HCT116 (cell line): ENCODE results near the gene DTWD1. TPM values are rescaled to one million over a fixed set of nuclear protein-coding genes. Genes with fewer than 3 reads are reported as not detected.

Experiments
- ATAC-seq: fragments of 200-7000 bp; cut with Tn5 transposase; 2 replicates; pipeline ENCODE4 v1.9.1; 2020; ENCODE audit warnings: mild to moderate bottlenecking, moderate library complexity
- BruUV-seq: library from RNA; stranded (reverse); fragments of 400-500 nt; replicated peaks from 2 replicates; lab custom pipeline; 2021; lab: Mats Ljungman, UMichigan
- CTCF ChIA-PET: fragments of 300-600 bp; sonication (Branson Sonifier 250); formaldehyde crosslinking; loops from one replicate; lab custom pipeline; 2021; ENCODE audit warnings: antibody characterized with exemption; lab: Charles Lee
- POLR2A ChIA-PET: fragments of 300-600, 350-600 bp; sonication (Branson Sonifier 250); formaldehyde crosslinking; loops from one replicate; lab custom pipeline; 2021; ENCODE audit warnings: antibody characterized with exemption; lab: Charles Lee
- RAD21 ChIA-PET, 2 experiments: fragments of 300-600 bp; sonication (Branson Sonifier 250); formaldehyde crosslinking; loops; one replicate each; lab custom pipeline; 2023; ENCODE audit warnings: low total read pairs in 2 of 2; ENCODE audit not compliant: uncharacterized antibody in 2 of 2, unreplicated experiment in 2 of 2, low non-redundant PET in 1 of 2; lab: Charles Lee
- DNase-seq: peaks from one replicate; pipeline ENCODE4 v3.0.0-alpha.2; 2010; ENCODE audit warnings: low read depth, low spot score
- H2AFZ ChIP-seq: fragments of 200-600 bp; shearing (Covaris generic), sonication (generic); 2 replicates; pipeline ENCODE4 v1.6.1; 2017; ENCODE audit warnings: low read depth, mixed run types, mixed read lengths, antibody characterized with exemption, low read length; ENCODE audit not compliant: poor library complexity, severe bottlenecking
- H3K27ac ChIP-seq: 2 replicates; pipeline ENCODE4 v1.5.1; 2012; ENCODE audit warnings: low read depth, low read length
- H3K27me3 ChIP-seq: fragments of 200-600 bp; sonication (generic); 2 replicates; pipeline ENCODE4 v1.6.1; 2016; ENCODE audit warnings: mixed run types, low read length, mixed read lengths; ENCODE audit not compliant: insufficient read depth
- H3K36me3 ChIP-seq, 2 experiments: fragments of 200-500 bp in 1 of 2; fragments of 200-600 bp in 1 of 2; sonication (Bioruptor generic) in 1 of 2; sonication (generic) in 1 of 2; 2 replicates each; pipeline versions ENCODE4 v1.5.1 to v1.6.1; 2014 to 2016; ENCODE audit warnings: low read length in 2 of 2, inconsistent platforms in 1 of 2, mixed read lengths in 1 of 2, mixed run types in 1 of 2; ENCODE audit not compliant: insufficient read depth in 2 of 2, control insufficient read depth in 1 of 2
- H3K4me1 ChIP-seq, 2 experiments: fragments of 200-600 bp in 1 of 2; sonication (generic) in 1 of 2; 2 replicates each; pipeline versions ENCODE4 v1.5.1 to v1.6.1; 2012 to 2017; ENCODE audit warnings: low read length in 2 of 2, inconsistent platforms in 1 of 2, mild to moderate bottlenecking in 1 of 2, mixed read lengths in 1 of 2, mixed run types in 1 of 2, moderate library complexity in 1 of 2; ENCODE audit not compliant: insufficient read depth in 2 of 2, control insufficient read depth in 1 of 2
- H3K4me2 ChIP-seq: fragments of 200-600 bp; sonication (generic); 2 replicates; pipeline ENCODE4 v1.6.1; 2017; ENCODE audit warnings: mixed run types, low read length, mixed read lengths
- H3K4me3 ChIP-seq, 2 experiments: fragments of 200-600 bp in 1 of 2; sonication (generic) in 1 of 2; replicated peaks in 1 of 2; 2 replicates each; pipeline ENCODE4 v1.5.1; 2011 to 2016; ENCODE audit warnings: low read length in 2 of 2, control low read depth in 1 of 2, low read depth in 1 of 2, mild to moderate bottlenecking in 1 of 2, mixed read lengths in 1 of 2, mixed run types in 1 of 2
- H3K79me2 ChIP-seq: fragments of 200-600 bp; sonication (generic); 2 replicates; pipeline ENCODE4 v1.6.1; 2017; ENCODE audit warnings: mild to moderate bottlenecking, mixed run types, low read length, moderate library complexity, mixed read lengths; ENCODE audit not compliant: insufficient read depth
- H3K9ac ChIP-seq: fragments of 200-600 bp; sonication (generic); 2 replicates; pipeline ENCODE4 v1.6.1; 2016; ENCODE audit warnings: low read length, mixed read lengths
- H3K9me2 ChIP-seq: fragments of 200-600 bp; sonication (generic), shearing (Covaris generic); 2 replicates; pipeline ENCODE4 v1.6.1; 2017; ENCODE audit warnings: mixed run types, mild to moderate bottlenecking, moderate library complexity; ENCODE audit not compliant: insufficient read depth
- H3K9me3 ChIP-seq, 2 experiments: fragments of 200-500 bp in 1 of 2; fragments of 200-600 bp in 1 of 2; sonication (Bioruptor generic) in 1 of 2; sonication (generic) in 1 of 2; 2 replicates each; pipeline ENCODE4 v1.6.1; 2014 to 2017; ENCODE audit warnings: low read length in 2 of 2, mixed read lengths in 2 of 2, inconsistent platforms in 1 of 2, low read depth in 1 of 2, mild to moderate bottlenecking in 1 of 2, mixed run types in 1 of 2, moderate library complexity in 1 of 2; ENCODE audit not compliant: control insufficient read depth in 1 of 2, insufficient read depth in 1 of 2
- H4K20me1 ChIP-seq: fragments of 200-600 bp; sonication (generic), shearing (Covaris generic); 2 replicates; pipeline ENCODE4 v1.6.1; 2017; ENCODE audit warnings: mixed run types, mild to moderate bottlenecking, moderate library complexity; ENCODE audit not compliant: insufficient read depth
- CEBPB ChIP-seq: IDR thresholded peaks from 2 replicates; pipeline ENCODE4 v1.6.1; 2012; ENCODE audit warnings: low read depth
- EZH2phosphoT487 ChIP-seq: fragments of 200-600 bp; IDR thresholded peaks from 2 replicates; pipeline ENCODE4 v1.6.1; 2018; ENCODE audit warnings: antibody characterized with exemption, borderline replicate concordance
- FOSL1 ChIP-seq: IDR thresholded peaks from 2 replicates; pipeline ENCODE4 v1.6.1; 2012; ENCODE audit warnings: low read depth
- JUND ChIP-seq: IDR thresholded peaks from 2 replicates; pipeline ENCODE4 v1.6.1; 2012
- SP1 ChIP-seq: IDR thresholded peaks from 2 replicates; pipeline ENCODE4 v1.6.1; 2012; ENCODE audit warnings: low read depth
- YY1 ChIP-seq: IDR thresholded peaks from 2 replicates; pipeline ENCODE4 v1.6.1; 2011; ENCODE audit warnings: low read length, low read depth, moderate library complexity, mild to moderate bottlenecking; ENCODE audit not compliant: insufficient replicate concordance; ENCODE audit errors: extremely low read depth
- intact Hi-C: fragments of 100-400 bp; cut with micrococcal nuclease; formaldehyde crosslinking; loops from 2 replicates; pipeline ENCODE4 v1.10.0; 2022
- total RNA-seq: library from RNA; stranded (reverse); gene quantifications from one replicate; pipeline ENCODE4 v1.2.1, GENCODE V29; 2021; ENCODE audit not compliant: unreplicated experiment
- TF ChIP-seq, protein P1 (sequence below): IDR thresholded peaks from 2 replicates; pipeline ENCODE4 v1.6.1; 2012
- TF ChIP-seq, protein P2 (sequence below): IDR thresholded peaks from 2 replicates; pipeline ENCODE4 v1.6.1; 2012
- TF ChIP-seq, protein P3 (sequence below): IDR thresholded peaks from 2 replicates; pipeline ENCODE4 v1.6.1; 2012; ENCODE audit warnings: low read depth
- TF ChIP-seq, protein P4 (sequence below): IDR thresholded peaks from 2 replicates; pipeline ENCODE4 v1.6.1; 2011; ENCODE audit warnings: mild to moderate bottlenecking, low read length, moderate library complexity; ENCODE audit not compliant: insufficient replicate concordance; ENCODE audit errors: extremely low read depth

DTWD1 gene
- total RNA-seq, 1 experiment from 2014 or later = 34.5 TPM

DNA sequence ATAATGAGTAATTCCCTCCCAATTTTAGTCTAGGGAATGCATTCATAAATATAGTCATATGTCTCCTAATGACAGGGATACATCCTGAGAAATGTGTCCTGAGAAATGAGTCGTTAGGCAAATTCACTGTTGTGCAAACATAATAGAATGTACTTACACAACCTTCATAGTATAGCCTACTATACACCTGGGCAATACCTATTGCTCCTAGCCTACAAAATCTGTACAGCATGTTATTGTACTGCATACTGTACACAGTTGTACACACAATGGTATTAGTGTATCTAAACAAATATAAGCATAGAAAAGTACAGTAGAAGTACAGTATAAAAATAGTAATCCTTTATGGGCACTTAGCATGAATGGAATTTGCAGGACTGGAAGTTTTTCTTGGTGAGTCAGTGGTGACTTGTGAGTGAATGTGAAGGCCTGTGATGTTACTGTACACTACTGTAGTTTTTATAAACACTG lies 6.6 kb downstream of the DTWD1 start:
- peak overlapping the region; percentile 75 for H3K4me2 ChIP-seq
- TF ChIP-seq, protein P1, sequence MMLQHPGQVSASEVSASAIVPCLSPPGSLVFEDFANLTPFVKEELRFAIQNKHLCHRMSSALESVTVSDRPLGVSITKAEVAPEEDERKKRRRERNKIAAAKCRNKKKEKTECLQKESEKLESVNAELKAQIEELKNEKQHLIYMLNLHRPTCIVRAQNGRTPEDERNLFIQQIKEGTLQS = no peak
- TF ChIP-seq SP1 (peak; percentile 36; the same call in 1 of the 2 replicates), JUND (peak; percentile 24; the same call in 1 of the 2 replicates), YY1 (no peak), CEBPB (peak; percentile 58), FOSL1 (peak; percentile 67), EZH2phosphoT487 (no peak)
- TF ChIP-seq, protein P2, sequence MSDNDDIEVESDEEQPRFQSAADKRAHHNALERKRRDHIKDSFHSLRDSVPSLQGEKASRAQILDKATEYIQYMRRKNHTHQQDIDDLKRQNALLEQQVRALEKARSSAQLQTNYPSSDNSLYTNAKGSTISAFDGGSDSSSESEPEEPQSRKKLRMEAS = peak; percentile 20; the same call in 1 of the 2 replicates
- TF ChIP-seq, protein P3, sequence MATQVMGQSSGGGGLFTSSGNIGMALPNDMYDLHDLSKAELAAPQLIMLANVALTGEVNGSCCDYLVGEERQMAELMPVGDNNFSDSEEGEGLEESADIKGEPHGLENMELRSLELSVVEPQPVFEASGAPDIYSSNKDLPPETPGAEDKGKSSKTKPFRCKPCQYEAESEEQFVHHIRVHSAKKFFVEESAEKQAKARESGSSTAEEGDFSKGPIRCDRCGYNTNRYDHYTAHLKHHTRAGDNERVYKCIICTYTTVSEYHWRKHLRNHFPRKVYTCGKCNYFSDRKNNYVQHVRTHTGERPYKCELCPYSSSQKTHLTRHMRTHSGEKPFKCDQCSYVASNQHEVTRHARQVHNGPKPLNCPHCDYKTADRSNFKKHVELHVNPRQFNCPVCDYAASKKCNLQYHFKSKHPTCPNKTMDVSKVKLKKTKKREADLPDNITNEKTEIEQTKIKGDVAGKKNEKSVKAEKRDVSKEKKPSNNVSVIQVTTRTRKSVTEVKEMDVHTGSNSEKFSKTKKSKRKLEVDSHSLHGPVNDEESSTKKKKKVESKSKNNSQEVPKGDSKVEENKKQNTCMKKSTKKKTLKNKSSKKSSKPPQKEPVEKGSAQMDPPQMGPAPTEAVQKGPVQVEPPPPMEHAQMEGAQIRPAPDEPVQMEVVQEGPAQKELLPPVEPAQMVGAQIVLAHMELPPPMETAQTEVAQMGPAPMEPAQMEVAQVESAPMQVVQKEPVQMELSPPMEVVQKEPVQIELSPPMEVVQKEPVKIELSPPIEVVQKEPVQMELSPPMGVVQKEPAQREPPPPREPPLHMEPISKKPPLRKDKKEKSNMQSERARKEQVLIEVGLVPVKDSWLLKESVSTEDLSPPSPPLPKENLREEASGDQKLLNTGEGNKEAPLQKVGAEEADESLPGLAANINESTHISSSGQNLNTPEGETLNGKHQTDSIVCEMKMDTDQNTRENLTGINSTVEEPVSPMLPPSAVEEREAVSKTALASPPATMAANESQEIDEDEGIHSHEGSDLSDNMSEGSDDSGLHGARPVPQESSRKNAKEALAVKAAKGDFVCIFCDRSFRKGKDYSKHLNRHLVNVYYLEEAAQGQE = no peak
- TF ChIP-seq, protein P4, sequence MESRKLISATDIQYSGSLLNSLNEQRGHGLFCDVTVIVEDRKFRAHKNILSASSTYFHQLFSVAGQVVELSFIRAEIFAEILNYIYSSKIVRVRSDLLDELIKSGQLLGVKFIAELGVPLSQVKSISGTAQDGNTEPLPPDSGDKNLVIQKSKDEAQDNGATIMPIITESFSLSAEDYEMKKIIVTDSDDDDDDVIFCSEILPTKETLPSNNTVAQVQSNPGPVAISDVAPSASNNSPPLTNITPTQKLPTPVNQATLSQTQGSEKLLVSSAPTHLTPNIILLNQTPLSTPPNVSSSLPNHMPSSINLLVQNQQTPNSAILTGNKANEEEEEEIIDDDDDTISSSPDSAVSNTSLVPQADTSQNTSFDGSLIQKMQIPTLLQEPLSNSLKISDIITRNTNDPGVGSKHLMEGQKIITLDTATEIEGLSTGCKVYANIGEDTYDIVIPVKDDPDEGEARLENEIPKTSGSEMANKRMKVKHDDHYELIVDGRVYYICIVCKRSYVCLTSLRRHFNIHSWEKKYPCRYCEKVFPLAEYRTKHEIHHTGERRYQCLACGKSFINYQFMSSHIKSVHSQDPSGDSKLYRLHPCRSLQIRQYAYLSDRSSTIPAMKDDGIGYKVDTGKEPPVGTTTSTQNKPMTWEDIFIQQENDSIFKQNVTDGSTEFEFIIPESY = no peak
- ChIA-PET CTCF (no interaction called here), POLR2A (no interaction called here), RAD21 (no interaction called here)
- intact Hi-C loops = loop anchor here (10.0 kb wide), 1 partner anchor 393 kb away; no protein-coding TSS in a partner anchor
- no peaks in the 10 kb centered on the region for H3K9me2 ChIP-seq
- peaks cover 8 to 9% of the 10 kb centered on the region in 2 experiments; a peak in 2 of 4 replicates for H3K9me3 ChIP-seq
- peak; percentile 91 for ATAC-seq
- H2AFZ ChIP-seq = no peak overlapping the region
- H3K79me2 ChIP-seq = peaks cover 77% of the 10 kb centered on the region
- no peaks in the 10 kb centered on the region for H3K27me3 ChIP-seq
- peak overlapping the region in 1 of 2 experiments; percentile 38; a peak in 2 of 4 replicates for H3K4me3 ChIP-seq
- BruUV-seq = no TSS peak
- H3K36me3 ChIP-seq = peaks cover 7 to 34% of the 10 kb centered on the region in 2 experiments; a peak in 3 of 4 replicates
- H3K4me1 ChIP-seq = peaks cover 17 to 28% of the 10 kb centered on the region in 2 experiments
- no peak overlapping the region for H3K9ac ChIP-seq
- no peaks in the 10 kb centered on the region for H4K20me1 ChIP-seq
- H3K27ac ChIP-seq = peak overlapping the region; percentile 53; the same call in 1 of the 2 replicates
- DNase-seq = peak; percentile 56
